Measurements from ENCODE around the gene NPIPA1.
A peak's percentile ranks its signal among the peaks of the same experiment; 100 is the strongest.
"Not testable (repeated sequence)": the region's sequence is repeated elsewhere in the genome, so short reads cannot be mapped to it uniquely, and the experiment has no call there.

NPIPA1 gene

GRCh38 chr16:14930971-14931370, 6.3 kb upstream of the NPIPA1 start:
- not testable (repeated sequence) for DNase-seq

GRCh38 chr16:14932581-14933375, 4.5 kb upstream of the NPIPA1 start:
- not testable (repeated sequence) for DNase-seq

- not testable (repeated sequence) for DNase-seq
Observed at GRCh38 chr16:14937994-14938393, 751 bp downstream of the NPIPA1 start.

- not testable (repeated sequence) for DNase-seq
Observed at GRCh38 chr16:14942686-14943085, 5.4 kb downstream of the NPIPA1 start.

- no peak for DNase-seq
Observed at GRCh38 chr16:14955546-14956231, 18.4 kb downstream of the NPIPA1 start.

GRCh38 chr16:14957576-14958322, 20.5 kb downstream of the NPIPA1 start:
- DNase-seq, result no peak

- DNase-seq, result no peak
Observed at GRCh38 chr16:14958323-14958600, 21.0 kb downstream of the NPIPA1 start.

GRCh38 chr16:14958970-14959369, 21.7 kb downstream of the NPIPA1 start:
- no peak for DNase-seq

- peak; percentile 51 for DNase-seq
Observed at GRCh38 chr16:14961405-14962186, 24.4 kb downstream of the NPIPA1 start.

- no peak for DNase-seq
Observed at GRCh38 chr16:14963281-14964173, 26.3 kb downstream of the NPIPA1 start.

- no peak for DNase-seq
Observed at GRCh38 chr16:14965328-14965727, 28.1 kb downstream of the NPIPA1 start.

- not testable (repeated sequence) for DNase-seq
Observed at GRCh38 chr16:14969795-14970194, 32.6 kb downstream of the NPIPA1 start.

- not testable (repeated sequence) for DNase-seq
Observed at GRCh38 chr16:14971621-14972228, 34.5 kb downstream of the NPIPA1 start.

- not testable (repeated sequence) for DNase-seq
Observed at GRCh38 chr16:14973785-14974322, 36.6 kb downstream of the NPIPA1 start.

GRCh38 chr16:14974331-14974655, 37.0 kb downstream of the NPIPA1 start:
- not testable (repeated sequence) for DNase-seq

GRCh38 chr16:14974656-14975417, 37.6 kb downstream of the NPIPA1 start, which contains the start of gene PDXDC1:
TSS of gene PDXDC1 (plus strand) at chr16:14975026. CDS start at chr16:14975200, 174 bp downstream.
- DNase-seq, result peak; percentile 65

- not testable (repeated sequence) for DNase-seq
Observed at GRCh38 chr16:14975418-14976194, 38.4 kb downstream of the NPIPA1 start.

GRCh38 chr16:14976971-14977736, 39.9 kb downstream of the NPIPA1 start:
- DNase-seq, result not testable (repeated sequence)

- DNase-seq, result not testable (repeated sequence)
Observed at GRCh38 chr16:14978281-14978680, 41.0 kb downstream of the NPIPA1 start.

Data from NCI-H187 treated with DMSO at 0.1 percent for 48 hours (cell line).